ENCODE measurements around the gene TRMT2A. TPM values are rescaled to one million over a fixed set of nuclear protein-coding genes. Genes with fewer than 3 reads are reported as not detected.
"Not testable (repeated sequence)": the region's sequence is repeated elsewhere in the genome, so short reads cannot be mapped to it uniquely, and the experiment has no call there.

The TRMT2A gene
- total RNA-seq, 1 experiment from 2014 or later, result 50.4 TPM

GRCh38 chr22:20088263-20088648 lies 28.8 kb downstream of the TRMT2A start:
- DNase-seq (ENCODE audit: low read depth), result no peak

GRCh38 chr22:20087319-20088262 lies 29.4 kb downstream of the TRMT2A start:
- no peak for DNase-seq (ENCODE audit: low read depth)

DNA sequence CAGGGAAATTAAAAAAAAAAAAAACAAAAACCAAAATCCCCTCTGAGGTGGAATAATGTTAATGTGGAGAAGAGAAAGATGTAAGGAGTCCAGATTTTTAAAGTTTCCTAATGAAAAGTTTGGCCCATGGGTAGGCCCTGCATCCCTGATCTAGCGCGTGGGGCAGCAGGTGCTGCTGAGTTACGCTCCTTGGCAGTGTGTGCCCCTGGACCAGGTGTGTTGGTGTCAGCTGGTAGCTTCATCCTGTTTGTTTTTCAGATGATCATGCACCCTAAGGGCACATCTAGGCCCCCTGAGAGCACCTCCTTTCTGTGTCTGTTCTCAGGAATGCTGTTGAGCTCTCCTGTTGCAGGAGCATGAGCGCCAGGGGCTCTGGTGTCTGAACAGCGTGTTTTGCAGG lies 30.3 kb downstream of the TRMT2A start:
- DNase-seq (ENCODE audit: low read depth), result no peak

GRCh38 chr22:20086101-20086599 lies 30.9 kb downstream of the TRMT2A start:
- no peak for DNase-seq (ENCODE audit: low read depth)

DNA sequence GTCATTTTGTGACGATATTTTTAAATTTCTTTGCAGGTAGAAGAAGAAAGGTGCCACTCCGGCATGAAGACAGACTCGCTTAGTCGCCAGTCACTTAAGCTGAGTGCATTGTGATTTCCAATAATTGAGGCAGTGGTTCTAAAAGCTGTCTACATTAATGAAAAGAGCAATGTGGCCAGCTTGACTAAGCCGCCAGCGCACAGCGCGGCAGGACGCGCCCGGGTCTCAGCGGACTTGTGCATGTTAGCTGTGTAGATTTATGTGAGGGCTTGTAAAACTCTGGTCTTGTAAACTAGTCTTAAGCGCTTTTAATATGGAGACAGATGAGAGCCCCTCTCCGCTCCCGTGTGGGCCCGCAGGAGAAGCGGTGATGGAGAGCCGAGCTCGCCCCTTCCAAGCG lies 31.4 kb downstream of the TRMT2A start:
- no peak for DNase-seq (ENCODE audit: low read depth)

GRCh38 chr22:20084547-20085413 lies 32.2 kb downstream of the TRMT2A start:
- DNase-seq (ENCODE audit: low read depth), result no peak

DNA sequence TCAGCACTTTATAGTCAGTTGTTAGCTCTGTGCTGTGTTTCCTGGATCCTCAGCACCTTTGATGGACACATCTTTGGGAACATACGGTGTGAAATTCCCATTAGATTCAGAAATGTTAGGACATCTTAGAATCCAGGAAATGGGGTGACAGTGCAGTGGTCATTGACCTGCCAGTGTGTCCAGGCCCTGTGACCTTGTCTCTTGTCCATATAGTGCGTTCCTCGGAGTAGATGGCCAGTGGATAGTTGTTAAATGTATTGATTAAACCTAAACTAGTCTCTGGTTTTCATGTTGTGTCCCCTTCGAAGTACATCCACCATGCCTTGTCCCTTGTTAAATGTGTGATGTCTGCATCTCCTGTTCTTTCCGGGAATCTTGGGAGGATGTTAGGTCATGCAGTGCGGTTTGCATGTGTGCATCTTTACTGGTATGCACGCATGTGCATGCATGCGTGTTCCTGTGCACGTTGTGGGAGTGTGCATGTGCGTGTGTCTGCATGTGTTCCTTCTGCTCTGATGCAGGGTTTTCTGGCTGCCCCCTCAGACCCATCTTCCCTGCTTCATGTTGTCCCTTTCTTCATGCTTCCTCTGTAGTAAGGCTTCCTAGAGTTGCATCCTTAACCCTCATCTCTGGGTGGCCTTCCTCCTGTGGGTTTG lies 33.0 kb downstream of the TRMT2A start:
- no peak for DNase-seq (ENCODE audit: low read depth)

GRCh38 chr22:20083157-20083890 lies 33.7 kb downstream of the TRMT2A start:
- DNase-seq (ENCODE audit: low read depth), result no peak

GRCh38 chr22:20080776-20081654 lies 36.0 kb downstream of the TRMT2A start:
- peak; percentile 66 for DNase-seq (ENCODE audit: low read depth)

GRCh38 chr22:20080445-20080775 lies 36.6 kb downstream of the TRMT2A start:
- peak; percentile 53 for DNase-seq (ENCODE audit: low read depth)

DNA sequence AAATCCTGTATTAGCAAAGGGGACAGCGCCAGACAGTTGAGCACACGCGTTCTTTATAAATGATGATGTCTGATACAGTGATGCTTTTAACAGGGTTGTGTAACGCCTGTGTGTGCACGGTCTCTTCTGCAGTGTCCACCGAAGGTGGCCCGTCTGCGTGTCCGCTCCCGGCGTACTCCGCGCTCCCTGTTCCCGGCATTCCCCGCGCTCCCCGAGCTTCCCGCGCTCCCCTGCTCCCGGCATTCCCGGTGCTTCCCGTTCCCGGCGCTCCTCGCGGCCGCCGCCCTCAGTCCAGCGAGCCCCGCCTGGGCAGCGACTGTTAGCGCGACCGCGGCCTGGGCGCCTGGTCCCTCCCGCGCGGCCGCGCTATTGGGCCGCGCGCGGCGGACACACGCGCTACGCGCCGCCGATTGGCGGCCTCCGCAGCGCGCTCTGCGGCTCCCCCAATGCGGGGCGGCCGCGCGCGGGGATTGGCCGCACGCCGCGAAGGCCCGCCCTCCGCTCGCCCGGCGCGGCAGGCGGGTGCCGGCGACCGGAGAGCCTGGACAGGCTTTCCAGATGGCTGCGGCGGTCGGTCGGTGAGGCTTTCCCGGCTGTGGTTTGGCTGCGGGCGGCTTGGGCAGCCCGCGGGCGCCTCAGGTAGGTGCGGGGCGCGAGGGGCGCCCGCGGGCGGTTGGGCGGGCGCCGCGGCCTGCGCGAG lies 37.1 kb downstream of the TRMT2A start, which contains the start of gene DGCR8:
Gene DGCR8 (plus strand): TSS at position 497 of the 700 bp plus-strand sequence. CDS start 5,723 bp downstream, outside the sequence.
- DNase-seq (ENCODE audit: low read depth), result peak; percentile 95

GRCh38 chr22:20076627-20077172 lies 40.3 kb downstream of the TRMT2A start:
- DNase-seq (ENCODE audit: low read depth), result no peak

GRCh38 chr22:20071524-20071972 lies 45.5 kb downstream of the TRMT2A start:
- DNase-seq (ENCODE audit: low read depth), result no peak

DNA sequence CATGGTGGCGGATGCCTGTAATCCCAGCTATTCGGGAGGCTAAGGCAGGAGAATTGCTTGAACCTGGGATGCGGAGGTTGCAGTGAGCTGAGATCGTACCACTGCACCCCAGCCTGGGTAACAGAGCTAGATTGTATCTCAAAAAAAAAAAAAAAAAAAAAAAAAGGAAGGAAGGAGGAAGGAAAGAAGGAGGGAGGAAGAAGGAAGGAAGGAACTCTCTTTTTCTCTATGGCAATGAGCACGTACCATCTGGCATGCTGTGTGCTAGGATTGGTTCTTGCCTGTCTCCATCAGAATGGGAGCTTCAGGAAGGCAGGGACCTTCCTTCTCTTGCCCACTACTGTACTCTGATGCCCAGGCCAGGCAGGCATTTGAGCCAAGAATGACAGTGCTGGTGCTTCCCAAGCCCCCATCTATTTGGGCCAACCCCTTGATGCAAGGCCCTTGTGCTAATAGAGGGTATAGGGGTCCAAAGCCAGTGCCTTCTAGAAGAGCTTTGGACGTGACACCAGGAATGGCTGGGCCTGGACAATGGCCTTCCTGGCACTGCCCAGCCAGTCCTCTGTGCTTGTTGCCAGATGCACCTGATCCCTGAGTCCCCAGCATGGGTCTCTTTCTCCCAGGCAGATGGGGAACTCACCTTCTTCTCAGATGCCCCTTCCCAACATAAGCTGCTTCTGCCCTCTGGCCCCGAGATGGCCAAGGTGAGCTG lies 47.5 kb downstream of the TRMT2A start:
- DNase-seq (ENCODE audit: low read depth), result no peak

- no peak for DNase-seq (ENCODE audit: low read depth)
Observed at GRCh38 chr22:20068640-20069039, 48.4 kb downstream of the TRMT2A start.

- DNase-seq (ENCODE audit: low read depth), result not testable (repeated sequence)
Observed at GRCh38 chr22:20067384-20067682, 49.7 kb downstream of the TRMT2A start.

DNA sequence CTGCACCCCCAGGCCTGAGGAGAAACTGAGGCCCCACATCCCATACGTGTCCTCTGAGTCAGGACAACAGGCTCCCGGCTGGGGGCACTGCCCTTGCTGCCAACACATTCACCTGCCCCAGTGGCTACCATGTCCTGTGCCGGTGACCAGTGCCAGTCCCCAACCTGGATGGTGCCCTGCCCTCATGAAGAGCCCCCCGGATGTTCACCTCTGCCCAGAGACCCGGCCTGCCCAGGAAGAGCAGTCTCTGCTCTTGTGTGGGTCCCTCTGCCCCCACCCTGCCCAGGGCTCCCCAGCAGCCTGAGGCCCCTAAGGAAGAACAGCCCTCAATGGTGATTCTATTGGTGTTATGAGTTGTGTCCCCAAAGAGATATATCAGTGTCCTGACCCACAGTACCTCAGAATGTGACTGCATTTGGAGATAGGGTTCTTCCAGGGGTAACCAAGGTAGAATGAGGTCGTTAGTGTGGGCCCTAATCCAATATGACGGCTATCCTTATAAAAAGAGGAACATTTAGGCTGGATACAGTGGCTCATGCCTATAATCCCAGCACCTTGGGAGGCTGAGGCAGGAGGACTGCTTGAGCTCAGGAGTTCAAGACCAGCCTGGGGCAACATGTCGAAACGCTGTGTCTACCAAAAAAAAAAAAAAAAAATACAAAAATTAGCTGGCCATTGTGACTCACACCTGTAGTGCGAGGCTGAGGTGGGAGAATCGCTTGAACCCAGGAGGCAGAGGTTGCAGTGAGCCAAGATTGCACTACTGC lies 50.2 kb downstream of the TRMT2A start:
- no peak for DNase-seq (ENCODE audit: low read depth)
